Uterus (tissue), 2 donors: ENCODE measurements around the gene RAI14.

Source experiments
- POLR2A ChIP-seq, 2 donors: fragments of 450-650 bp; IDR thresholded peaks; one replicate each; pipeline ENCODE4 v1.6.1; 2016; ENCODE audit warnings: antibody characterized with exemption in 2 of 2, mild to moderate bottlenecking in 1 of 2, moderate library complexity in 1 of 2
- TF ChIP-seq, protein P1 (sequence below), 4 experiments: fragments of 200-600 bp in 2 of 4; fragments of 450-650 bp in 2 of 4; sonication (generic) in 2 of 4; IDR thresholded peaks; one replicate each; pipeline ENCODE4 v1.5.1; 2016 to 2019; ENCODE audit warnings: antibody characterized with exemption in 4 of 4, mild to moderate bottlenecking in 2 of 4, moderate library complexity in 1 of 4

DNA sequence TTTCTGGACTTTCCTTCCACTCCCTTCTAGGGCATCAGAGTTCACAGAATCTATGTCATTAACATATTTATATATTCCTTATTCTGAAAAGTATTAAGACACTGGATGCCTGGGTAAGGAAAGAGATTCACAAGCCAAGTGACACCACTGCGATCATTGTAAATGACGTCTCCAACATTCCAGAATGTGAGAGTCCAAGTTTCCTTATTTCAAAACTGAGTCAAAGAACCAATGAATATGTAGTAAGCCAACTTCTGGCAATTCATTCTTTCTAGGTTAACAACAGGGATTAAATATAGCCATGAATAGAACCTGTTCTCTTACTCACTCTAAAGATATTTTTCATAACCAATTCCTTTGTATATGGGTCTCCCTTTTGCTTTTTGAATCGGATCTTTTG lies 18.1 kb downstream of the RAI14 start:
- TF ChIP-seq, protein P1, sequence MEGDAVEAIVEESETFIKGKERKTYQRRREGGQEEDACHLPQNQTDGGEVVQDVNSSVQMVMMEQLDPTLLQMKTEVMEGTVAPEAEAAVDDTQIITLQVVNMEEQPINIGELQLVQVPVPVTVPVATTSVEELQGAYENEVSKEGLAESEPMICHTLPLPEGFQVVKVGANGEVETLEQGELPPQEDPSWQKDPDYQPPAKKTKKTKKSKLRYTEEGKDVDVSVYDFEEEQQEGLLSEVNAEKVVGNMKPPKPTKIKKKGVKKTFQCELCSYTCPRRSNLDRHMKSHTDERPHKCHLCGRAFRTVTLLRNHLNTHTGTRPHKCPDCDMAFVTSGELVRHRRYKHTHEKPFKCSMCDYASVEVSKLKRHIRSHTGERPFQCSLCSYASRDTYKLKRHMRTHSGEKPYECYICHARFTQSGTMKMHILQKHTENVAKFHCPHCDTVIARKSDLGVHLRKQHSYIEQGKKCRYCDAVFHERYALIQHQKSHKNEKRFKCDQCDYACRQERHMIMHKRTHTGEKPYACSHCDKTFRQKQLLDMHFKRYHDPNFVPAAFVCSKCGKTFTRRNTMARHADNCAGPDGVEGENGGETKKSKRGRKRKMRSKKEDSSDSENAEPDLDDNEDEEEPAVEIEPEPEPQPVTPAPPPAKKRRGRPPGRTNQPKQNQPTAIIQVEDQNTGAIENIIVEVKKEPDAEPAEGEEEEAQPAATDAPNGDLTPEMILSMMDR (IDR thresholded peaks at IDR 0.05): no peak
- TF ChIP-seq POLR2A (IDR thresholded peaks at IDR 0.05): no peak
